Muscle of leg (tissue), 11 donors: ENCODE measurements around the gene RHOBTB1. TPM values are rescaled to one million over a fixed set of nuclear protein-coding genes. Genes with fewer than 3 reads are reported as not detected.
A peak's percentile ranks its signal among the peaks of the same experiment; 100 is the strongest.
"Not testable (repeated sequence)": the region's sequence is repeated elsewhere in the genome, so short reads cannot be mapped to it uniquely, and the experiment has no call there.

Source experiments
- DNase-seq: peaks from one replicate; pipeline ENCODE4 v3.0.0; 2013
- H3K27ac ChIP-seq: one replicate; pipeline ENCODE4 v1.5.1; 2013; ENCODE audit warnings: mild to moderate bottlenecking, low read length, control low read depth
- H3K27me3 ChIP-seq: one replicate; pipeline ENCODE4 v1.6.1; 2013; ENCODE audit warnings: low read length; ENCODE audit not compliant: control insufficient read depth, insufficient read depth
- H3K36me3 ChIP-seq: one replicate; pipeline ENCODE4 v1.6.1; 2013; ENCODE audit warnings: low read length; ENCODE audit not compliant: control insufficient read depth, insufficient read depth
- H3K4me1 ChIP-seq: one replicate; pipeline ENCODE4 v1.6.1; 2013; ENCODE audit warnings: low read length; ENCODE audit not compliant: control insufficient read depth, insufficient read depth
- H3K4me3 ChIP-seq: one replicate; pipeline ENCODE4 v1.5.1; 2013; ENCODE audit warnings: low read length, control low read depth
- H3K9me3 ChIP-seq: replicated peaks from 2 replicates; pipeline ENCODE4 v1.6.1; 2013; ENCODE audit warnings: low read depth, low read length; ENCODE audit not compliant: control insufficient read depth
- WGBS: methylation state at CpG from one replicate; pipeline ENCODE4 v1.1.5; 2013; ENCODE audit warnings: missing lambda C conversion rate; ENCODE audit not compliant: insufficient coverage; 5-methylcytosine and 5-hydroxymethylcytosine counted together
- polyA plus RNA-seq, 8 donors: library from polyadenylated mRNA; unstranded; fragments of 120-200 nt; gene quantifications; one replicate each; pipeline versions ENCODE4 v1.2.1 to v1.2.3, GENCODE V29; 2013; ENCODE audit warnings: inconsistent platforms in 1 of 8, low replicate concordance in 1 of 8; ENCODE audit not compliant: insufficient read length in 8 of 8, insufficient read depth in 1 of 8
- total RNA-seq: library from RNA; stranded (reverse); fragments of 120-200 nt; gene quantifications from one replicate; pipeline ENCODE4 v1.2.4, GENCODE V29; 2013

Gene RHOBTB1
- total and polyA plus RNA-seq, 9 donors, result 18.0 to 31.9 (median 22.0) TPM

DNA sequence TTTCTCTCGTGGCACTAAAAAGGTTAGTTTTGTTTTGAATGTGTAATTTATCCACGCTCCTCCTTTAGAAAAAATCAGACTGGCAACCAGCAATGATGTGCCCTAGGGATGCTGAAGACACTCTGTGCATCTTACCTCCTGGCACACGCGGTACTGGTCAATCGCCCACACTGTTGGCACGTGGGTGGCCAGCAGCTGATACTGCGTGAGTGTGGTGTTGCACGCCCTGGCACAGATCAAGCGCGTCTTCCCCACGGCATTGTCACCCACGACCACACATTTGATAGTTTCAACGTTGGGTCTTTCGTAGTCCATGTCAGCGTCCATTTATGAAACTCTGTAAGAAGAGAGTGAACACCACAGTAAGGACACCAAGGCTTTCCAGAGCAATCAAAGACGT lies 32.8 kb downstream of the RHOBTB1 start:
- Histone ChIP-seq H3K27me3 (no peaks in the 10 kb centered on the region), H3K36me3 (peaks cover 25% of the 10 kb centered on the region), H3K4me1 (peaks cover 9% of the 10 kb centered on the region), H3K9me3 (no peaks in the 10 kb centered on the region), H3K4me3 (no peak overlapping the region), H3K27ac (no peak overlapping the region)
- DNase-seq, result no peak
- 94% methylated on average over 15 of the region's 16 CpGs for WGBS

DNA sequence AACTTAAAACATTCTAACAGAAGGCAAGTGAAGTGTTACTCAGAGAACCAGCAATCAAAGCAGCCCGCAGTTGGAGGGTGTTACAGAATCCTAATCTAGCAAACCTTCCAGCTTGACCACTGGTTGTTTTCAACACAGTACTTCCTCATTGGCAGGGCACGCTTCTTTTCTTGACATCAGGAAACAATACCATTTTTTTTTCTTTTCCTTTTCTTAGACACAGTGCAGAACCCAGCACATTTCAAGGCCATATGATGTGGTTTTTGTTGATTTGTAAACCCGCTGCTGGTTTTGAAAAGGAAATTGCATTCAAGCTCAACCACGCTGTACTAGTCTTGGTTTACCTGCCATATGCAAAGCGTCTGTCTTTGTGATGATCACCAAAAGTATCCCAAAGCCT lies 33.4 kb downstream of the RHOBTB1 start:
- H3K4me3 ChIP-seq, result no peak overlapping the region
- peaks cover 9% of the 10 kb centered on the region for H3K4me1 ChIP-seq
- peaks cover 25% of the 10 kb centered on the region for H3K36me3 ChIP-seq
- no peak overlapping the region for H3K27ac ChIP-seq
- H3K9me3 ChIP-seq, result no peaks in the 10 kb centered on the region
- 17% methylated on average over 1 of the region's 5 CpGs for WGBS
- peak; percentile 60 for DNase-seq
- H3K27me3 ChIP-seq, result no peaks in the 10 kb centered on the region

- no peak overlapping the region for H3K4me3 ChIP-seq
- no peaks in the 10 kb centered on the region for H3K9me3 ChIP-seq
- H3K4me1 ChIP-seq, result peaks cover 5% of the 10 kb centered on the region
- 55% methylated on average over 2 of the region's 6 CpGs for WGBS
- H3K36me3 ChIP-seq, result peaks cover 25% of the 10 kb centered on the region
- no peak overlapping the region for H3K27ac ChIP-seq
- H3K27me3 ChIP-seq, result no peaks in the 10 kb centered on the region
- DNase-seq, result no peak
Observed at GRCh38 chr10:60908896-60909295, 35.1 kb downstream of the RHOBTB1 start.

- DNase-seq, result no peak
- H3K27me3 ChIP-seq, result no peaks in the 10 kb centered on the region
- peaks cover 25% of the 10 kb centered on the region for H3K36me3 ChIP-seq
- WGBS, result no CpG with 5 or more reads among the region's 2 CpGs
- H3K27ac ChIP-seq, result no peak overlapping the region
- no peak overlapping the region for H3K4me3 ChIP-seq
- H3K4me1 ChIP-seq, result peaks cover 5% of the 10 kb centered on the region
- no peaks in the 10 kb centered on the region for H3K9me3 ChIP-seq
Observed at GRCh38 chr10:60908031-60908430, 36.0 kb downstream of the RHOBTB1 start.

DNA sequence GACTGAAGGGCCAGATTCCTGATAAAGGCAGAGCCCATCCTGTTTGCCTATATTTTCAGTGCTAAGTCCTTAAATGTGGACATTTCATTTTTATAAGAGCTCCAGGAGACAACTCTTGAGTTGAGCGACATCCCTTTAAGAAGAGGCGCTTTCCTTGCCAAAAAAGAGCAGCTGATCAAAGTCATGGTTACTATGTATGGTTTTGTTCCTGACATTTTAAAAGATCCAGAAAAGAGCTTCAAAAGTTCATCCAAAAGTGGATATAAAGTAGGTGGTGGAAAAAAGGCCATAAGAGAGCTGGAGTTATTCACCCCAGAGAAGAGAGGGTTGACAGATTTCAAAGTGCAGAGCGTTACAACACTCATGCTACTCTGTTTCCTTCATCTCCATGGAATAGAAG lies 36.7 kb downstream of the RHOBTB1 start:
- Histone ChIP-seq H3K36me3 (peaks cover 25% of the 10 kb centered on the region), H3K27me3 (no peaks in the 10 kb centered on the region), H3K9me3 (no peaks in the 10 kb centered on the region), H3K4me3 (no peak overlapping the region), H3K4me1 (peaks cover 5% of the 10 kb centered on the region), H3K27ac (no peak overlapping the region)
- DNase-seq, result no peak
- 95% methylated on average over 2 of the region's 3 CpGs for WGBS

DNA sequence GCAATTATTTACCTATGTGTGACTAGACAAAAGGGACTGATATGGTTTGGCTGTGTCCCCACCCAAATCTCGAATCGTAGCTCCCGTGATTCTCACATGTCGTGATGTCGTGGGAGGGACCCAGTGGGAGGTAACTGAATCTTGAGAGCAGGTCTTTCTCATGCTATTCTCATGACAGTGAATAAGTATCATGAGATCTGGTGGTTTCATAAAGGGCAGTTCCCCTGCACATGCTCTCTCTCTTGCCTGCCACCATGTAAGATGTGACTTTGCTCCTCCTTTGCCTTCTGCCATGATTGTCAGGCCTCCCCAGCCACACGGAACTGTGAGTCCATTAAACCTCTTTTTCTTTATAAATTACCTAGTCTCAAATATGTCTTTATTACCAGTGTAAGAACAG lies 37.2 kb downstream of the RHOBTB1 start:
- not testable (repeated sequence) for H3K4me3 ChIP-seq, DNase-seq, H3K27me3 ChIP-seq, H3K4me1 ChIP-seq, H3K27ac ChIP-seq, H3K9me3 ChIP-seq
- 96% methylated on average over 5 of the region's 6 CpGs for WGBS
- H3K36me3 ChIP-seq, result peaks cover 26% of the 10 kb centered on the region

DNA sequence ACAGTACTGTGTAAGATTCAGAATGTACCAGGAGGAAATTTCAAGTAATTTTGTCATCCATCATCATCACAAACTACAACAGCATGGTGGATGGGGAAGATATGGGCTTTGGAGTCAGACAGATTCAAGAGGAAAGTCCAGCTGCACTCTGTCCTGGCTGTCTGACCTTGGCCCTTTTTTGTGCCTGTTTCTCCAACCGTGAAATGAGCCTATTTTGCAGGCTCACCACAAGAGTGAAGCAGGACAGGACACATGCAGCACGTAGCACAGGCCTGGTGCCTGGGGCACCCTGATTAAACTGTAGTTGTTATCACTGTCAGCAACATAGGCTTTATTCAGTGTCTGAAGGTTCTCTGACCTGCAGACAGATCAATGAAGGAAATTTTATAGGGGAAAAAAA lies 37.6 kb downstream of the RHOBTB1 start:
- H3K9me3 ChIP-seq, result no peaks in the 10 kb centered on the region
- H3K27me3 ChIP-seq, result no peaks in the 10 kb centered on the region
- peaks cover 27% of the 10 kb centered on the region for H3K36me3 ChIP-seq
- H3K4me1 ChIP-seq, result peaks cover 5% of the 10 kb centered on the region
- 100% methylated on average over 1 of the region's 2 CpGs for WGBS
- DNase-seq, result no peak
- H3K27ac ChIP-seq, result no peak overlapping the region
- H3K4me3 ChIP-seq, result no peak overlapping the region

DNA sequence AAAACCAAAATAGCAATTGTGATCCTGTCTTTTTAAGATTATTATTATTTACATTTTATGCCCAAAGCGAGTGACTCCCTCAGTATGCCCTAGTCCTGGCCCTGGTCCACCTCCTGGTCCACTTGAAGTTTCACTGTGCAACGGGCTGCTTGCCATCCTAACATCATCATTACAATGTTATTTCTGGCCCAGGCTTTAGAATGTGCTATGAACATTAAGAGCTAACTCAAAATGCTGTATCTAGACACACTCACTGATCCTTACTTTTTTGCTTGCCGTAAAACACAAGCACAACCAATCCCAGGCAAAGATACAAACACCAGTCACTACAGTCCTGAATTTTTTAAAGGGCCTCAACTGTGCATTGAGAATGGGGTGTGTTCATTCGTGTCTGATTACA lies 38.4 kb downstream of the RHOBTB1 start:
- no peak overlapping the region for H3K27ac ChIP-seq
- WGBS, result 38% methylated on average over 1 of the region's 4 CpGs
- no peaks in the 10 kb centered on the region for H3K27me3 ChIP-seq
- peak; percentile 50 for DNase-seq
- peaks cover 18% of the 10 kb centered on the region for H3K36me3 ChIP-seq
- no peaks in the 10 kb centered on the region for H3K9me3 ChIP-seq
- H3K4me1 ChIP-seq, result peaks cover 3% of the 10 kb centered on the region
- H3K4me3 ChIP-seq, result no peak overlapping the region

DNA sequence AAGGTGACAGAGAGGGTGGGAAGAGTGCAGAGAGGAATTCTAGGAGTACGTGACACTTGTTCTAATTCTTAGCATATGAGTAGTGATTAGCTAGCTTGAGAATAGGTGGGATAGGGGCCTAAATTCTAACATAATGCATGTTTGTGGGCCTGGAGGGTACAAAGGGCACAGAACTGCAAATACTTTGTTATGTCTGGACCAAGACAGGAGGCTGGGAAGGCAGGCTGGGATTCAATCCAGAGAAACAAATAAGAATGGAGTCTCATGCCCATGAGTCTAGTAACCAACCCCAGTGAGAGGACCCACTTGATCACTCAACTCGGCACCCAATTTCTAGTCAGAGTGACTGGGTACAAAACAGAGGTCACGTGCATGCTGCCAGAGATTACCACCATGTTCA lies 40.9 kb downstream of the RHOBTB1 start:
- peaks cover 17% of the 10 kb centered on the region for H3K36me3 ChIP-seq
- H3K9me3 ChIP-seq, result no peaks in the 10 kb centered on the region
- no peak overlapping the region for H3K27ac ChIP-seq
- DNase-seq, result no peak
- peaks cover 2% of the 10 kb centered on the region for H3K4me1 ChIP-seq
- no peak overlapping the region for H3K4me3 ChIP-seq
- H3K27me3 ChIP-seq, result no peaks in the 10 kb centered on the region
- WGBS, result 100% methylated on average over 1 of the region's 3 CpGs

- DNase-seq, result no peak
- Histone ChIP-seq H3K4me3 (no peak overlapping the region), H3K4me1 (peaks cover 2% of the 10 kb centered on the region), H3K36me3 (peaks cover 13% of the 10 kb centered on the region), H3K9me3 (no peaks in the 10 kb centered on the region), H3K27ac (no peak overlapping the region), H3K27me3 (no peaks in the 10 kb centered on the region)
- WGBS, result 86% methylated on average over 3 of the region's 6 CpGs
Observed at GRCh38 chr10:60901561-60902235, 42.3 kb downstream of the RHOBTB1 start.

GRCh38 chr10:60899266-60899665 lies 44.7 kb downstream of the RHOBTB1 start:
- H3K36me3 ChIP-seq, result peaks cover 7% of the 10 kb centered on the region
- no peak overlapping the region for H3K27ac ChIP-seq
- H3K27me3 ChIP-seq, result no peaks in the 10 kb centered on the region
- WGBS, result 75% methylated on average over 4 of the region's 7 CpGs
- H3K9me3 ChIP-seq, result no peaks in the 10 kb centered on the region
- no peak for DNase-seq
- no peak overlapping the region for H3K4me3 ChIP-seq
- peaks cover 2% of the 10 kb centered on the region for H3K4me1 ChIP-seq
